A549 (cell line): ENCODE measurements around the gene PIGN.

Experiments
- KDM1A ChIP-seq: fragments of 200-600 bp; sonication (generic); IDR thresholded peaks from 2 replicates; pipeline ENCODE4 v1.6.1; 2016; ENCODE audit warnings: low read depth, mild to moderate bottlenecking
- TF ChIP-seq, protein P1 (sequence below): fragments of >200 bp; sonication (Bioruptor Twin); formaldehyde crosslinking; IDR thresholded peaks from 3 replicates; pipeline ENCODE4 v1.5.1; 2016

DNA sequence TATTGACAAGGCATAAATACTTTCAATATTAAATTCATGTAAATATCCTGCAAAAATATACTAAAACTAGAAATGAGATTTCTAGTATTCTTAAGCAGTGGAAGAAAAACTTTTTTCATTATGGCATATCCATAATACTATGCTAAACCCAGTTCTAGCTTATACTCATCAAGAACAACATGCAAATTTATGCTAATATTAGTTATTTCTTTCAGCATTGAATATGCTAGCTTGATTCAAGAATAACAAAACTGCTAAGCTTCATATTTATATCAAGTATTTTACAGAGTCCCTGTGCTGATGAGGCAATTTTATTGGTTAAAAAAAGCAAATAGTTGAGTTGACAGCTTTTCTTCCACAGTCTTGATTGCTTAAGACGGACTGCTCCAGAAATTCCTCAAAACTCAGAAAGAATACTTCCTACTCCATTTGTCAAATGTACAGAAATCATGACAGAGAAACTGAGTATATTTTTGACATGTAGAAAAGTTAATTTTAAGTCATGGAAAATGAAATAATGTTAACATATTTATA lies 105.0 kb downstream of the PIGN start:
- TF ChIP-seq, protein P1, sequence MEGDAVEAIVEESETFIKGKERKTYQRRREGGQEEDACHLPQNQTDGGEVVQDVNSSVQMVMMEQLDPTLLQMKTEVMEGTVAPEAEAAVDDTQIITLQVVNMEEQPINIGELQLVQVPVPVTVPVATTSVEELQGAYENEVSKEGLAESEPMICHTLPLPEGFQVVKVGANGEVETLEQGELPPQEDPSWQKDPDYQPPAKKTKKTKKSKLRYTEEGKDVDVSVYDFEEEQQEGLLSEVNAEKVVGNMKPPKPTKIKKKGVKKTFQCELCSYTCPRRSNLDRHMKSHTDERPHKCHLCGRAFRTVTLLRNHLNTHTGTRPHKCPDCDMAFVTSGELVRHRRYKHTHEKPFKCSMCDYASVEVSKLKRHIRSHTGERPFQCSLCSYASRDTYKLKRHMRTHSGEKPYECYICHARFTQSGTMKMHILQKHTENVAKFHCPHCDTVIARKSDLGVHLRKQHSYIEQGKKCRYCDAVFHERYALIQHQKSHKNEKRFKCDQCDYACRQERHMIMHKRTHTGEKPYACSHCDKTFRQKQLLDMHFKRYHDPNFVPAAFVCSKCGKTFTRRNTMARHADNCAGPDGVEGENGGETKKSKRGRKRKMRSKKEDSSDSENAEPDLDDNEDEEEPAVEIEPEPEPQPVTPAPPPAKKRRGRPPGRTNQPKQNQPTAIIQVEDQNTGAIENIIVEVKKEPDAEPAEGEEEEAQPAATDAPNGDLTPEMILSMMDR, result no peak
- TF ChIP-seq KDM1A, result no peak
